Stimulated activated CD8-positive, alpha-beta memory T cell treated with anti-CD3 and anti-CD28 coated beads, Interleukin-4, amount 100 ng/mL, for 48 hours (primary cell): Measurements from ENCODE around the gene HIP1.

ENCODE experiments used
- DNase-seq: peaks from one replicate; pipeline ENCODE4 v3.0.0-alpha.2; 2020

Gene HIP1

GRCh38 chr7:75485355-75485978 is 253.3 kb downstream of the HIP1 start:
- DNase-seq: peak; percentile 35
